Loucy (cell line): Measurements from ENCODE around the gene VCAN.

Source experiments
- H2AFZ ChIP-seq: fragments of 200-600 bp; sonication (generic); 2 replicates; pipeline ENCODE4 v1.6.0; 2016; ENCODE audit warnings: antibody characterized with exemption, mild to moderate bottlenecking, low read length, moderate library complexity
- H3F3A ChIP-seq: fragments of 200-600 bp; 2 replicates; pipeline ENCODE4 v1.6.0; 2016; ENCODE audit warnings: antibody characterized with exemption, low read depth, mild to moderate bottlenecking
- H3K27me3 ChIP-seq: fragments of 200-600 bp; sonication (generic); 2 replicates; pipeline ENCODE4 v1.6.1; 2014; ENCODE audit warnings: low read length, mild to moderate bottlenecking; ENCODE audit not compliant: insufficient read depth, poor library complexity, severe bottlenecking
- H3K36me3 ChIP-seq: fragments of 200-600 bp; sonication (generic); 2 replicates; pipeline ENCODE4 v1.6.1; 2016; ENCODE audit warnings: low read length; ENCODE audit not compliant: insufficient read depth
- H3K4me1 ChIP-seq: fragments of 200-600 bp; sonication (generic); 2 replicates; pipeline ENCODE4 v1.5.1; 2014; ENCODE audit warnings: low read length, mild to moderate bottlenecking; ENCODE audit not compliant: insufficient read depth, poor library complexity, severe bottlenecking
- H3K4me2 ChIP-seq: fragments of 200-600 bp; sonication (generic); 2 replicates; pipeline ENCODE4 v1.6.0; 2014; ENCODE audit warnings: antibody characterized with exemption, low read length, low read depth, mild to moderate bottlenecking; ENCODE audit not compliant: poor library complexity, severe bottlenecking
- H3K4me3 ChIP-seq: fragments of 200-600 bp; sonication (generic); 2 replicates; pipeline ENCODE4 v1.5.1; 2014; ENCODE audit warnings: low read length, mild to moderate bottlenecking, mixed read lengths; ENCODE audit not compliant: poor library complexity, severe bottlenecking
- H3K79me2 ChIP-seq: fragments of 200-600 bp; sonication (generic); 2 replicates; pipeline ENCODE4 v1.6.1; 2014; ENCODE audit warnings: low read length; ENCODE audit not compliant: insufficient read depth
- H3K9ac ChIP-seq: fragments of 200-600 bp; sonication (generic); 2 replicates; pipeline ENCODE4 v1.6.0; 2014; ENCODE audit warnings: mild to moderate bottlenecking, low read depth, low read length, moderate library complexity; ENCODE audit not compliant: poor library complexity, severe bottlenecking
- H3K9me2 ChIP-seq: fragments of 200-600 bp; sonication (generic); replicated peaks from 2 replicates; pipeline ENCODE4 v1.6.1; 2016; ENCODE audit warnings: low read depth, low read length, mixed read lengths
- H3K9me3 ChIP-seq: fragments of 200-600 bp; sonication (generic); 2 replicates; pipeline ENCODE4 v1.6.1; 2014; ENCODE audit warnings: mild to moderate bottlenecking, antibody characterized with exemption, low read length, low read depth; ENCODE audit not compliant: insufficient read depth
- H4K20me1 ChIP-seq: fragments of 200-600 bp; sonication (generic); 2 replicates; pipeline ENCODE4 v1.6.0; 2014; ENCODE audit warnings: antibody characterized with exemption, low read length, mild to moderate bottlenecking; ENCODE audit not compliant: insufficient read depth, poor library complexity, severe bottlenecking
- CTCF ChIP-seq: fragments of 200-600 bp; sonication (generic); conservative IDR thresholded peaks from 2 replicates; pipeline ENCODE4 v1.5.1; 2014; ENCODE audit warnings: mild to moderate bottlenecking, antibody characterized with exemption, low read length
- EZH2phosphoT487 ChIP-seq: fragments of 200-600 bp; IDR thresholded peaks from 2 replicates; pipeline ENCODE4 v1.6.1; 2018; ENCODE audit warnings: antibody characterized with exemption, mild to moderate bottlenecking, moderate library complexity, borderline replicate concordance

VCAN gene

GRCh38 chr5:83471405-83472212 is at the start of gene VCAN:
Gene VCAN, plus strand, starts transcription at chr5:83471744. Its CDS starts 11,775 bp downstream, at chr5:83483519.
- no peaks in the 10 kb centered on the region for H3K27me3 ChIP-seq
- H3K4me2 ChIP-seq = no peak within 1 kb of the TSS
- H3K4me3 ChIP-seq = no peak within 1 kb of the TSS
- TF ChIP-seq EZH2phosphoT487 = no peak
- TF ChIP-seq CTCF = no peak
- H3K79me2 ChIP-seq = no peaks in the 10 kb centered on the region
- no peaks in the 10 kb centered on the region for H3K36me3 ChIP-seq
- no peaks in the 10 kb centered on the region for H3F3A ChIP-seq
- no peak within 1 kb of the TSS for H3K9ac ChIP-seq
- H4K20me1 ChIP-seq = no peaks in the 10 kb centered on the region
- H3K9me3 ChIP-seq = no peaks in the 10 kb centered on the region
- H2AFZ ChIP-seq = no peak within 1 kb of the TSS
- no peaks in the 10 kb centered on the region for H3K9me2 ChIP-seq
- no peaks in the 10 kb centered on the region for H3K4me1 ChIP-seq

- no peaks in the 10 kb centered on the region for H3K27me3 ChIP-seq
- H3K9me3 ChIP-seq = peaks cover 6% of the 10 kb centered on the region; the same call in 1 of the 2 replicates
- H3K9ac ChIP-seq = no peak overlapping the region
- TF ChIP-seq EZH2phosphoT487 (no peak), CTCF (no peak)
- no peak overlapping the region for H3K4me3 ChIP-seq
- H3F3A ChIP-seq = no peaks in the 10 kb centered on the region
- no peaks in the 10 kb centered on the region for H3K36me3 ChIP-seq
- H3K4me2 ChIP-seq = no peak overlapping the region
- H3K79me2 ChIP-seq = no peaks in the 10 kb centered on the region
- no peak overlapping the region for H2AFZ ChIP-seq
- H4K20me1 ChIP-seq = no peaks in the 10 kb centered on the region
- H3K4me1 ChIP-seq = no peaks in the 10 kb centered on the region
- H3K9me2 ChIP-seq = no peaks in the 10 kb centered on the region
Measured at GRCh38 chr5:83422284-83422683, 49.3 kb upstream of the VCAN start.

GRCh38 chr5:83426855-83427254 is 44.7 kb upstream of the VCAN start:
- Histone ChIP-seq H3F3A (no peaks in the 10 kb centered on the region), H3K9ac (no peak overlapping the region), H2AFZ (no peak overlapping the region), H3K4me3 (no peak overlapping the region), H3K4me1 (peaks cover 3% of the 10 kb centered on the region), H3K79me2 (no peaks in the 10 kb centered on the region), H4K20me1 (no peaks in the 10 kb centered on the region), H3K27me3 (no peaks in the 10 kb centered on the region), H3K36me3 (no peaks in the 10 kb centered on the region), H3K9me3 (no peaks in the 10 kb centered on the region), H3K9me2 (no peaks in the 10 kb centered on the region), H3K4me2 (no peak overlapping the region)
- TF ChIP-seq EZH2phosphoT487 (no peak), CTCF (no peak)
